Measurements from ENCODE around the gene NUDT3.
"Not testable (repeated sequence)": the region's sequence is repeated elsewhere in the genome, so short reads cannot be mapped to it uniquely, and the experiment has no call there.

Gene NUDT3

DNA sequence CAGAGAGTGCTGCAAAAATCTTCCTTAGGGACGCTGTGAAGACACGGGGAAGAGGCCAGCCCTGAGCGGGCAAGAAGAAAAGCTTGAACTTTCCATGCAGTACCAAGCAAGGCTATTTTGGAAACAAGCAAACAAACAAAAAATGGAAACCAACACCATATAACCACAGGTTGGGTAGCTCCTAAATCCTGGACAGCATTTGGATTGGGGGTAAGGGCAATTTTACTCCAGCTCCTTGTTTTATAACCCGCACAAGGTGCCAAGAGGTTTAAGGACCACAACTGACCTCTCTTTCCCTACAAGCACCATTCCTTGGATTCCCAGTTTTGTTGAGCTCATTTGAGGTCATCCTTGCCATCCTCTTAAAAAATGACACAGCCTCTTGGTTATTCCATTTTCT lies 112.3 kb downstream of the NUDT3 start:
- no peak for DNase-seq

DNA sequence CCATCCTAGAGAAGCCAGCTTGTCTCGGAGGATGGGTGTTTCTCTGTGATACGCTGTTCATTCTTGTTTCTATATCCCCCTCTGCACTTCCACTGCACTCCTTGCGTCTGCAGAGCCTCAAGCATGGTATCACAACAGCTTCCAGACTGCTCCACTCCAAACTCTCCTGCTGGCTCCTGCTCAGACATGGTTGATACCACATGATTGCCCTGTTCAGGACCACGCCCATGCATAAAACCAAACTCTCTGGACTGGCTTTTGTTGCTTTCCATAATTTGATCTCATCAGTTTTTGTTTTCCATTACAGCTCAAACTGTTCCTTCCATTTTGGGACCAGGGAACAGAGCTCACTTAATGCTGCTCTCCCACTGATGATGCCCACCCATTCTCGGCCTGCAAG lies 113.6 kb downstream of the NUDT3 start:
- no peak for DNase-seq

DNA sequence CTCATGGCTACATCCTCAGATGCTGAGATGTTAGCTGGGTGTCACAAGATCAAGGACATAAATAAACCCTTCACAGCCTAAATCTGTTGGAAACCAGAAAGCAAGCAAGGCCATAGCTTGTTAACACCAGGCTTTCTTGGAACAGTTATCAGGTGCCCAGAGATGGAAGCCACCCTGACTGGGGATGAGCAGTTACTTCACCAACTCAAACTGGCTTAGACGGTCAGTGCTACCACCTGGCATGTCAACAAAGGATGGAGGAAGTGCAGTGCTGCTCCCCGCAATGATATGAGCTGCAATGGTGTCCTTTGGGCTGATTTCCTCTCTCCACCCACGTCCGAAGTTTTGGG lies 114.7 kb downstream of the NUDT3 start:
- DNase-seq, result no peak

DNA sequence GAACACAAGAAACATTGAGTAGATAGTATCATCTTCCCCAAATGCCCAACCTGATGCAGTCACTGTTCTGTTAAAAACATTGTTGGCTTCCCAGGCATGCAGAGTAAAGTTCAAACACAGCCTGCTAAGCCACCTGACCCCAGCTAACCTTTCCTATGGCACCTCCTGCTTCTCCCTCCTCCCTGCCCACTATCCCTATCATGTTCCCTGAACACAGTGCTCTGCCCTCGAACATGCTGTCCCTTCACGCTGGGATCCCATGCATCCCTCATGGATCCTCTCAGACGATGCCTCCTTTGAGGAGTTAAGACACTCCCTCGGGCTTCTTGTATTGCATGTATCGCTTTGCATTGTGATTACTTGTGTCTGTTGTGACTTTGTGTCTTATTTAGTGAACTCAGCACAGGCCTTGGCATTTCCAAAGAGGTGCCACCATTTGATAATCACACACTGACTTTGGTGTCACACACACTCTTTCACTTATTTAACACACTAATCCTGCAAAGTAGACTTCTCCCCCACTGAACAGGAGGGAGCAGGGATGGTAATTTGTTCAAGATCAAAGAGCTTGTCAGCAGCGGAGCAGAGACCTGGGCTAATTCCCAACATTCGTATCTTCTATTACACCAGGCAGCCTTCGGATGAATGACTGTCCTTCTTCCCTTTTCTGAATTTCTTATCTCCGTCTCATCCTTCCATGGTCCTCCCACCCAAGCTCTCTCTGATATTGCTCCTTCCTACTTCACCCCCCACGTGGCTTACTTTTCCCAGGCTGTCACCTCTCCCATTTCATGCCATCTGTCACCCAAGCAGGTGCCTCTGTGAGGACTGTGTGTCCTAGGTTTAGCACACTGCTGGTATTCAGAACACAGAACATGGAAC lies 115.3 kb downstream of the NUDT3 start:
- DNase-seq, result no peak

DNA sequence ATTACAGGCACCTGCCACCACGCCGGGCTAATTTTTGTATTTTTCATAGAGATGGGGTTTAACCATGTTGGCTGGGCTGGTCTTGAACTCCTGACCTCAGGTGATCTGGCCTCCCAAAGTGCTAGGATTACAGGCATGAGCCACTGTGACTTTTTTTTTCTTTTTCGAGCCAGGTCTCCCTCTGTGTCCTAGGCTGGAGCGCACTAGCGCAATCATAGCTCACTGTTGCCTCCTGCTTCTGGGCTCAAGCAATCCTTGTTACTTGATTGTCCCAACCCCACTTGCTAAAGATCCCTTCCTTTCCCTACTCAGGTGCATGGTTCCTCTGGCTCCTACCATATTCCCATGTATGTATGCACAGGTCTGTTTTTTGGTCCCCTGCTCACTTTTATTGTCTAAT lies 116.3 kb downstream of the NUDT3 start:
- DNase-seq, result no peak

DNA sequence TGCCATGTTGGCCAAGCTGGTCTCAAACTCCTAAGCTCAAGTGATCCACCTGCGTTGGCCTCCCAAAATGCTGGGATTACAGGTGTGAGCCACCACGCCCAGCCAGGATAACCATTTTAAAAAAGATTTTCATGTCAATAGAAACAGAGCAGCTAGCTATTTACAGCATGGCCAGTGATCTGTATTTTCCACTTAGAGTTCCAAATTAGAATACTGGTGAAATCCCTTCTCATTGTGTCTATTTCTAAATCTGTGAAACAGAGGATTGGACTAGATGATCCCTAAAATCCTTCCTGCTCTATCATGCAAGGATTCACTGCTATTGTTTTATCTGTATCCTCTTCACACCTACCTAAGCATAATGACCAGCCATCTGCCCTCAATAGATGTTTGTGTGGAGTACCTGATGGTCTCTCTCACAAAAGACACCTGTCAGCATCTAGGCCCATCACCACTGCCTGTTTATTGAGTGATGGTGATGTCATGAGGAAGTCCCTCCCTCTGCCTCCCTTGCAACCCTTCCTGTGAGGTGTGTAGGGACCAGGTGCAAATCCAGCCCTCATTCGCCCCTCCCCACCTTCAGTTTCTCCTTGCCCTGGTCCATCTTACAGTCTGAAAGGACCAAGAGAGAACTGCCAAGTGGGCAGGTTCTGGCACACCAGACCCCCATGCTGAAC lies 117.2 kb downstream of the NUDT3 start:
- DNase-seq, result no peak

DNA sequence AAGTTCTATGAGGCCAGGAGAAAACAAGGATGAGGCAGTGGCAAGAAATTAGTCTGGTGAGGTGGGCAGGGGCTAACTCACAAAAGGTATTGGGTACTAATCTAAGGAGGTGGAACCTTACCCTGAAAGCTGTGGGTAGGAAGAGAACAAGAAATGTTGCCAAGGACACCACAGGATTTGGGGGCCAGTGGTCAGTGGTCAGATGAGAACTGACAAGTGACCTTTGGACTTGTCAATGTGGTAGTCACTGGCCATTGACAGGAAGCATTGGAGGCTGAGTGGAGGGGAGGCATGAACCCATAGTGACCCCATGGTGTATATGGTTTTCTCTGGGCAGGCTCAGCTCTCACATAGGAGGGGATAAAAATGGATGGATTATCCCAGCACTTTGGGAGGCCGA lies 118.3 kb downstream of the NUDT3 start:
- DNase-seq, result no peak

DNA sequence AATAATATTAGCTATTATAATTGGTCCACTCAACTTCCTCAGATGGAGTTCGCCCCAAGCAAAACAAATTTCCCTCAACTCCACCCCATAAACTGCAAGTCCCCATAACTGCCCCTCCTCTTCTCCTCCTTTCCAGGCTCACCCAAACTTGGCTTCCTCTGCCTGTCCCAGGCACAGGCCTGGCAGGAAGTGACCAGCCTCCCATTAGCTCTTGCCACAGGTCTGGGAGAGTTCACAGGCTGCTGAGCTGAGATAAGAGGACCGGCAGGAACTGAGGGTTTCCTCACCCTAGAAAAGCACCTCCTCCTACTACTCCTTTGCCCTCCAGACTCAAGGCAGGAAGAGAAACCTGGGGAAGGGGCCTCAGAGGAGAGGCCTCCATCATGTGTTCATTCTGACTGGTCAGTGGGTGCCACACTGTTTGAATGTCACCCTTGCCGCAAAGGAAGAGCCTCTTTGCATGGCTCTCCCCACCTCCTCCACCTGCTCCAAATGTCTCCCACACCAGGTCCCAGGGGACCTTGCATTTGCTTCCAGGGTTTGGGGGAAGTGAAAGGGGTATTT lies 119.1 kb downstream of the NUDT3 start:
- DNase-seq, result no peak

DNA sequence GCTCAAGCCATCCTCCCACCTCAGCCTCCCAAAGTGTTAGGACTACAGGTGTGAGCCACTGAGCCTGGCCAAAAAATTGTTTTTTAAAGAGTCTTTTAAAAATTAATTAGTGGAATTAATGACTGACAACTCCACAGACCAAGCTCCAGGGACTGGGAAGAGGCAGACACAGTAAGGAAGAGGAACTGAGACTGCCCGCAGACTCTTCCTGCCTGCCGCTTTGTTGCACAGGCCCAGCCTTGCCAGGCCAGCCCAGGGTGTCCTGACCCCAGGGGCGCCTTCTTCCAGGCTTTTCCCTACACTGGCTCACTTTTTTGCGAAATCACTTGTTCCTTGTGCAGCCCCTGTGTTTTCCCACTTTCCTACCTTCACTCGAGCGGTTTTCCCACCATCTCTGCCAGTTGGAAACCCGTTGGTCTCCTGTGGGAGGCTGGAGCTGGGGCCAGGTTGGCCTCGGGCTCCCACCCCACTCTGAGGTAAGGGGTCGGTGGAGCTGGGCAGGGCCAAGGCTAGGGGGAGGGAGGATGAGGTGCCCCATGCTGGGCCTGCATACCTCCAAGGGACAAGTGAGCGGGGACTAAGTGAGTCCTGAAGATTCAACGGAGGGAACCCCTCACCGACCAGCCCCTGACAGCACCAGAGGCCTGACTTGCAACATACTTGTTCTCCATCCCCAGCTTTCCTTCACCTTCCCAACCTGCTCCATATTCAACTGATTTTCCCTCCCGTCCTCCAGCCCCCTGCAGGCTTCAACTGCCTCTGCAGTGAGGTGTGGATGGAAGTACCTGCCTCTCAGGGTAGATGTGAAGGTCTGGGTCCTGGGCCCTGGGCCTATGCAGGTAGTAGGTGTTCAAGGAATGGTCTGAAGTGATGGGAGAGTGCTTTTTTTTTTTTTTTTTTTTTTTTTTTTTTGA lies 120.2 kb downstream of the NUDT3 start:
- no peak for DNase-seq

DNA sequence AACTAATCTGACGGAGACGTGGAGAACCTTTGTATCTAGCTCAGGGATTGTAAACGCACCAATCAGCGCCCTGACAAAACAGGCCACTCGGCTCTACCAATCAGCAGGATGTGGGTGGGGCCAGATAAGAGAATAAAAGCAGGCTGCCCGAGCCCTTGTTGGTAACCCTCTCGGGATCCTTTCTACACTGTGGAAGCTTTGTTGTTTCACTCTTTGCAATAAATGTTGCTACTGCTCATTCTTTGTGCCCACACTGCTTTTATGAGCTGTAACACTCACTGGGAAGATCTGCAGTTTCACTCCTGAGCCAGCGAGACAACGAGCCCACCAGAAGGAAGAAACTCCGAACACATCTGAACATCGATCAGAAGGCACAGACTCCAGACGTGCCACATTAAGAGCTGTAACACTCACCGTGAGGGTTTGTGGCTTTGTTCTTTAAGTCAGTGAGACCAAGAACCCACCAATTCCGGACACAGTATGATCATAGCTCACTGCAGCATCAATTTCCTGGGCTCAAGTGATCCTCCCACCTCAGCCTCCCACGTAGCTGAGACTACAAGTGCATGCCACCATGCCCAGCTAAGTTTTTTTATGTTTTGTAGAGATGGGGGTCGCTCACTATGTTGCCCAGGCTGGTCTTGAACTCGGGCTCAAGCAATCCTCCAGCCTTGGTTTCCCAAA lies 122.7 kb downstream of the NUDT3 start:
- not testable (repeated sequence) for DNase-seq

DNA sequence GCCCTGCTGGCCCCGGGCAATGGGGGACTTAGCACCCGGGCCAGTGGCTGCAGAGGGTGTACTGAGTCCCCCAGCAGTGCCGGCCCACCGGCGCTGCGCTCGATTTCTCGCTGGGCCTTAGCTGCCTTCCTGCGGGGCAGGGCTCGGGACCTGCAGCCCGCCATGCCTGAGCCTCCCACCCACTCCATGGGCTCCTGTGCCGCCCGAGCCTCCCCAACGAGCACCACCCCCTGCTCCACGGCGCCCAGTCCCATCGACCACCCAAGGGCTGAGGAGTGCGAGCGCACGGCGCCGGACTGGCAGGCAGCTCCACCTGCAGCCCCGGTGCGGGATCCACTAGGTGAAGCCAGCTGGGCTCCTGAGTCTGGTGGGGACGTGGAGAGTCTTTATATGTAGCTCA lies 123.3 kb downstream of the NUDT3 start:
- DNase-seq, result not testable (repeated sequence)

DNA sequence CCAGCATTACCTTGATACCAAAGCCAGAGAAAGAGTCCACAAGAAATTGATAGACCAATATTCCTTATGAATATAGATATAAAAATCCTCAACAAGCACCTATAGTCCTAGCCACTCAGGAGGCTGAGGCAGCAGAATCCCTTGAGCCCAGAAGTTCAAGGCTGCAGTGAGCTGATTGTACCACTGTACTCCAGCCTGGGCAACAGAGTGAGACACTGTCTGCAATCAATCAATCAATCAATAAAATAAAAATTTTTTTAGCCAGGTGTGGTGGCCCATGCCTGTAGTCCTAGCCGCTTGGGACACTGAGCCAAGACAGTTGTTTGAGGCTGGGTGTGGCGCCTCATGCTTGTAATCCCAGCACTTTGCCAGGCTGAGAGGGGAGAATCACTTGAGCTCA lies 124.7 kb downstream of the NUDT3 start:
- DNase-seq, result no peak

DNA sequence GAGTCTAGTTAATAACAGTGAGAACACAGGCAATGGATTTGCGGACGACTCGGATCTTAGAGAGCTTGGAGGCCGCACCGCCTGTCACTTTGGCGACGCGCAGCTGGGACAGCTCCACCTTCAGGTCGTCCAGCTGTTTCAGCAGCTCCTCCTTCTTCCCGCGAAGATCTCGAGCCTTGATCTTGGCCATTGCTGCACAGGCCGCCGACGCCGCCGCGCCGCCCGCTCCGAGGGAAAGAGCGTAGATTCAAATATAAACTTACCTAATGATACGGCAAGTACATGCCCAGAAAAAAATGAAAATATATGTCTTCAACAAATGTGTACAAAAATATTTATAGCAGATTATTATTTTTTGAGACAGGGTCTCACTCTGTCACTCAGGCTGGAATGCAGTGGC lies 129.0 kb downstream of the NUDT3 start:
- DNase-seq, result not testable (repeated sequence)

DNA sequence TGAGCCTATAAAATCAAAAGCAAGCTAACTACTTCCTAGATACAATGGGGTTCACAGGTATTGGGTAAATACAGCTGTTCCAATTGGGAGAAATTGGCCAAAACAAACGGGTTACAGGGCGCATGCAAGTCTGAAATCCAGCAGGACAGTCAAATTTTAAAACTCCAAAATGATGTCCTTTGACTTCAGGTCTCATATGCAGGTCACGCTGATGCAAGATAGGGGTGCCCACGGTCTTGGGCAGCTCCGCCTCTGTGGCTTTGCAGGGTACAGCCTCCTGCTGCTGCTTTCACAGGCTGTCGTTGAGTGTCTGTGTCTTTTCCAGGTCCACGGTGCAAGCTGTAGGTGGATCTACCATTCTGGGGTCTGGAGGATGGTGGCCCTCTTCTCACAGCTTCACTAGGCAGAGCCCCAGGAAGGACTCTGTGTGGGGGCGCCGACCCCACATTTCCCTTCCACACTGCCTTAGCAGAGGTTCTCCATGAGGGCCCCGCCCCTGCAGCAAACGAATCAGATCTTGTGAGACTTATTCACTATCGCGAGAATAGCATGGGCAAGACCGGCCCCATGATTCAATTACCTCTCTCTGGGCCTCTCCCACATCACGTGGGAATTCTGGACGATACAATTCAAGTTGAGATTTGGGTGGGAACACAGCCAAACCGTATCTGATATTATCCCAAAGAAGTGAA lies 131.7 kb downstream of the NUDT3 start:
- DNase-seq, result no peak

DNA sequence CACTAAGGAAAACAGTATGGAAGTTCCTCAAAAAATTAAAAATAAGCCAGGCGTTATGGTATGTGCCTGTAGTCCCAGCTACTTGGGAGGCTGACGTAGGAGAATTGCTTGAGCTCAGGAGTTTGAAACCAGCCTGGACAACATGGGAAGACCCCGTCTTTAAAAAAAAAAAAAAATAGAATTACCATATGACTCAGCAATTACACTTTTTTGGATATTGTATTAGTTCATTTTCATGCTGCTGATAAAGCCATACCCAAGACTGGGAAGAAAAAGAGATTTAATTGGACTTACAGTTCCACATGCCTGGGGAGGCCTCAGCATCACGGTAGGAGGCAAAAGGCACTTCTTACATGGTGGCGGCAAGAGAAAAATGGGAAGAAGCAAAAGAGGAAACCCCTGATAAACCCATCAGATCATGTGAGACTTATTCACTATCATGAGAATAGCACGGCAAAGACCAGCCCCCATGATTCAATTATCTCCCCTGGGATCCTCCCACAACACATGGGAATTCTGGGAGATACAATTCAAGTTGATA lies 132.9 kb downstream of the NUDT3 start:
- DNase-seq, result no peak

DNA sequence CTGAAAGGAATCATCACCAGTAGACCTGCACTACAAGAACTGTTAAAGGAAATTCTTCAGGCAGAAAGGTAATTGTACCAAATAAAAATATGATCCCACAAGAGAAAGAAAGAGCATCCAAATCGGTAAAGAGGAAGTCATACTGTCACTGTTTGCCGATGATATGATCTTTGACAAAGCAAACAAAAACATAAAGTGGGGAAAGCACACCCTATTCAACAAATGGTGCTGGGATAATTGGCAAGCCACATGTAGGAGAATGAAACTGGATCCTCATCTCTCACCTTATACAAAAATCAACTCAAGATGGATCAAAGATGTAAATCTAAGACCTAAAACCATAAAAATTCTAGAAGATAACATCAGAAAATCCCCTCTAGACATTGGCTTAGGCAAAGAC lies 140.1 kb downstream of the NUDT3 start:
- DNase-seq, result not testable (repeated sequence)

DNA sequence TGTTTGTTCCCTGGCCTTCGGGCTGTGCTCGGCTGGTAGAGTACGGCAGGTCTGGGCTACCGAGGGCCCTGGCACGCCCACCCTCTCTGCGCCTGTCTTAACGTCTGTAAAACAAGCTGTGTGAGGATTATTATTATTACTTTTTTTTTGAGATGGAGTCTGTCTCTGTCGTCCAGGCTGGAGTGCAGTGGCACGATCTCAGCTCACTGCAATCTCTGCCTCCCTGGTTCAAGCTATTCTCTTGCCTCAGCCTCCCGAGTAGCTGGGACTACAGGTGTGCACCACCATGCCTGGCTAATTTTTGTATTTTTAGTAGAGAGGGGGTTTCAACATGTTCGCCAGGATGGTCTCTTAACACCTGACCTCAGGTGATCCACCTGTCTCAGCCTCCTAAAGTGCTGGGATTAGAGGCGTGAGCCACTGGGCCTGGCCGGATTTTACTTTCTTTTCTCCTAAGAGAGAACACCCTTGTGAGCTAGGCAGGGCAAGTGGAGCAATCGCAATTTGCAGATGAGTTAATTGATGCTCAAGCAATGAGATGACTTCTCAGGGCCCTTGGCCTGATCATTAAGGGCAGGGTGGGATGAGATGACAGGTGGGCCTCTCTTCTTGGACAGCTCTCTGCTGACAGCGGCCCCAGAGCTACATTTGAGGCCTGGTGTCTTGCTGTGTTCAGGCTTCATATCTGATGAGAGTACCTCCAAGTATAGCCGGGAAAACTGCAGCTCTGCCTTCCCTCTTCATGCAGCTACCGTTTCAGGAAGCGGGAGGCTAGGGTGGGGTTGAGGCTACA lies 142.8 kb downstream of the NUDT3 start:
- DNase-seq, result peak; percentile 51

DNA sequence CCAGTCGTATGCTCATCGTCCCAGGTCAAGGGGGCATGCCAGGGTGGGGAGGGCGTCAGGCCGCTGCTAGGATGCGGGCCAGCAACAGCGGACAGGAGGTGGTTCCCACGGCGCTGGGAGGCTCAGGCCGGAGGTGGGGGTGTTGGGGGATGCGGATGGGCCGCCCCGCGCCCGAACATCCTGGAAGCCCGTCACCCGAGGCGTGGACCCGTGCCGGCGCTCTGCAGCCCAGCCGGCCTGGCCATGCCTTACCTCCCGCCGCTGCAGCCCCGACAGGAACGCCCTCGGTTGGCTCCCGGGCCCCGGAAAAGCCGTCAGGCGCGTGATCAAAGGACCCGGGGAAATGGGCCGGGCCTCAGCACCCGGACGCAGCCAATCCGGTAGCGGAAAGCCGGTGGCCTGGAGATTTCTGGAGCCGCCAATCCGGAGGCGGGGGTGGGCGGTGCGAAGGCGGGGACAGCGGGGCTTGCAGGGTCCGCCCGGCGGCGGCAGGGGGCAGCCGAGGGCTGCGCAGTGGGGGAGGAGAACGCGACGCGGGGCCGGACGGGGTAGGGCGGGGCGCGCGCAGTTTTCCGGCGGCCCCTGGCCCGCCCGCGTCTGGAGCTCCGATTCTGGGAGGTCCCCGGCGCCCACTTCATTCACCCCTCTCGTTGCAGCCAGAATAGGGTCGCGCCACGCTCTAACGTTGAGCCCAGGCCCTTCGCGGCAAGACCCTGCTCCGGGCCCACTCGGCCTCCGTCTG lies 143.6 kb downstream of the NUDT3 start, which contains the start of gene SMIM29:
Gene SMIM29, minus strand, starts transcription at position 280 of the 742 bp plus-strand sequence. CDS start 1,215 bp downstream, outside the sequence.
- peak; percentile 99 for DNase-seq

DNA sequence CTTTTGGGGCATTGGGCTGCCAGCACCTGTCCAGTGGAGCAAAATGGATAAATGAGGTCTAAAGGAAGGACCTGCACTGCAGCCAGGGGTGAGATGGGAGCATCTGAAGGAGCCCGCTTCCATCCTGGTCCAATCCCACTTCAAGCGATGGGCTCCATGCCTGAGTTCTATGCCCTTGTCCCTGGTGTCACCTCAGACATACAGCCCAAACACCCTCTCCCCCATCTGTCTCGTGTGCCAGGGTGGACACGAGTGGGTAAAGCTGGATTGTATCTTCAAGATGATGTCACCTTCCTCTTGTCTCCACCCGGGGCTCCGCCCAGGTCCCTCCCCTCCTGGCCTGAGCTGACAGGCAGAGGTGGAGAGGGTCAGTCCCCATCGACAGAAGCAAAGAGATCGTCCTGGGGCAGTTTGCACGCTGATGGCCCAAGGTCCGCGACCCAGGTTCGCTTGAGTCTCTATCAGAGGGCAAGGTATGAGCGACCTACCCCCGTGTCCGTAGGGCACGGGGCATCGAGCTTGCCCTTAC lies 144.2 kb downstream of the NUDT3 start:
- DNase-seq, result peak; percentile 82

All from activated effector memory CD4-positive, alpha-beta T cell treated with anti-CD3 and anti-CD28 coated beads, Interleukin-2, amount 50 U/mL, for 16 hours (primary cell).